ENCODE results near the gene CNTN4.

CNTN4 gene

GRCh38 chr3:2153547-2153946 is 54.9 kb downstream of the CNTN4 start:
- no peak for DNase-seq

GRCh38 chr3:2154621-2155020 is 56.0 kb downstream of the CNTN4 start:
- no peak for DNase-seq

- no peak for DNase-seq
These were observed 57.7 kb downstream of the CNTN4 start for GRCh38 chr3:2156244-2156847.

- no peak for DNase-seq
These were observed 60.2 kb downstream of the CNTN4 start for GRCh38 chr3:2158828-2159227.

- DNase-seq = no peak
These were observed 67.9 kb downstream of the CNTN4 start for GRCh38 chr3:2166552-2166951.

GRCh38 chr3:2172561-2173171 is 74.0 kb downstream of the CNTN4 start:
- DNase-seq = no peak

- DNase-seq = no peak
These were observed 82.0 kb downstream of the CNTN4 start for GRCh38 chr3:2180634-2181033.

- no peak for DNase-seq
These were observed 100.2 kb downstream of the CNTN4 start for GRCh38 chr3:2198776-2199279.

- DNase-seq = no peak
These were observed 105.4 kb downstream of the CNTN4 start for GRCh38 chr3:2204054-2204453.

- DNase-seq = no peak
These were observed 107.0 kb downstream of the CNTN4 start for GRCh38 chr3:2205692-2206091.

GRCh38 chr3:2206536-2206935 is 107.9 kb downstream of the CNTN4 start:
- no peak for DNase-seq

- no peak for DNase-seq
These were observed 112.9 kb downstream of the CNTN4 start for GRCh38 chr3:2211568-2211967.

GRCh38 chr3:2212206-2212605 is 113.5 kb downstream of the CNTN4 start:
- no peak for DNase-seq

- DNase-seq = no peak
These were observed 119.7 kb downstream of the CNTN4 start for GRCh38 chr3:2218375-2218774.

- DNase-seq = no peak
These were observed 120.2 kb downstream of the CNTN4 start for GRCh38 chr3:2218816-2219215.

GRCh38 chr3:2236203-2236602 is 137.5 kb downstream of the CNTN4 start:
- DNase-seq = no peak

GRCh38 chr3:2244137-2244536 is 145.5 kb downstream of the CNTN4 start:
- no peak for DNase-seq

- no peak for DNase-seq
These were observed 148.4 kb downstream of the CNTN4 start for GRCh38 chr3:2246873-2247648.

- no peak for DNase-seq
These were observed 149.2 kb downstream of the CNTN4 start for GRCh38 chr3:2247831-2248230.

- no peak for DNase-seq
These were observed 152.1 kb downstream of the CNTN4 start for GRCh38 chr3:2250783-2251182.

- DNase-seq = no peak
These were observed 163.1 kb downstream of the CNTN4 start for GRCh38 chr3:2261747-2262146.

GRCh38 chr3:2262204-2262603 is 163.5 kb downstream of the CNTN4 start:
- DNase-seq = no peak

- no peak for DNase-seq
These were observed 167.9 kb downstream of the CNTN4 start for GRCh38 chr3:2266606-2267005.

GRCh38 chr3:2268779-2269178 is 170.1 kb downstream of the CNTN4 start:
- DNase-seq = no peak
